Psoas muscle (tissue), 8 donors: ENCODE results near the gene TKTL1. TPM values are rescaled to one million over a fixed set of nuclear protein-coding genes. Genes with fewer than 3 reads are reported as not detected.
A peak's percentile ranks its signal among the peaks of the same experiment; 100 is the strongest.

Experiments
- ATAC-seq, 4 donors: fragments of 200-7000 bp; cut with Tn5 transposase; one replicate each; pipeline ENCODE4 v1.9.1; 2020; ENCODE audit warnings: moderate library complexity in 3 of 4, mild to moderate bottlenecking in 2 of 4
- DNase-seq, 2 donors: peaks; one replicate each; pipeline ENCODE4 v3.0.0-alpha.2; 2020
- H3K27ac ChIP-seq: fragments of 200-600 bp; one replicate; pipeline ENCODE4 v1.8.0; 2022
- H3K27me3 ChIP-seq, 3 donors: fragments of 200-600 bp in 1 of 3; one replicate each; pipeline versions ENCODE4 v1.6.1 to v1.8.0; 2013 to 2022; ENCODE audit warnings: low read length in 2 of 3, mild to moderate bottlenecking in 2 of 3, moderate library complexity in 1 of 3; ENCODE audit not compliant: insufficient read depth in 3 of 3
- H3K36me3 ChIP-seq, 2 donors: fragments of 200-600 bp in 1 of 2; one replicate each; pipeline versions ENCODE4 v1.6.1 to v1.8.0; 2013 to 2022; ENCODE audit warnings: low read depth in 1 of 2, mild to moderate bottlenecking in 1 of 2, moderate library complexity in 1 of 2; ENCODE audit not compliant: insufficient read depth in 1 of 2
- H3K4me1 ChIP-seq: fragments of 200-600 bp; one replicate; pipeline ENCODE4 v1.8.0; 2022
- H3K4me3 ChIP-seq: fragments of 200-600 bp; one replicate; pipeline ENCODE4 v1.8.0; 2022; ENCODE audit warnings: mild to moderate bottlenecking
- H3K9me3 ChIP-seq: fragments of 200-600 bp; one replicate; pipeline ENCODE4 v1.8.0; 2022
- CTCF ChIP-seq: fragments of 200-600 bp; IDR thresholded peaks from one replicate; pipeline ENCODE4 v1.8.0; 2022; ENCODE audit warnings: antibody characterized with exemption
- WGBS, 3 donors: extraction: QIAGEN DNeasy Blood & Tissue Kit; methylation state at CpG; one replicate each; pipeline versions ENCODE4 v1.1.6 to v1.1.7; 2013; 5-methylcytosine and 5-hydroxymethylcytosine counted together
- intact Hi-C, 2 donors: fragments of 100-400 bp; cut with DNase I; formaldehyde crosslinking; loops; one replicate each; pipeline versions ENCODE4 v1.11.0 to v1.14.2; 2022
- polyA plus RNA-seq, 3 donors: library from polyadenylated mRNA; stranded (reverse); fragments of 200-250 nt; gene quantifications; one replicate each; pipeline ENCODE4 v1.2.3, GENCODE V29; 2013
- total RNA-seq, 4 donors: library from RNA; stranded (reverse); fragmentation: NEBNext Ultra II Directional in 2 of 4; extraction: Animal tissue kit (Norgen Biotek cat#: 25700) in 2 of 4; gene quantifications; one replicate each; pipeline versions ENCODE4 v1.2.1 to v1.2.4, GENCODE V29; 2021 to 2023
- donor health status: healthy with polysubstance abuse.
- donor health status: DM: no; HTN: no; CAD: no; lungs with moderate emphysema.
- donor health status: Bipolar disorder and iron deficiency.
- donor health status: healthy.
- donor health status: DM: yes; HTN: yes; CAD: no.
- donor health status: DM: no; HTN: no; CAD: no.
- donor health status: DM: no; HTN: no; CAD: no.
- donor health status: DM: yes; HTN: yes; CAD: no.

TKTL1 gene
- total and polyA plus RNA-seq, 7 donors, result 0.19 to 0.52 (median 0.28) TPM; not detected in 1

DNA sequence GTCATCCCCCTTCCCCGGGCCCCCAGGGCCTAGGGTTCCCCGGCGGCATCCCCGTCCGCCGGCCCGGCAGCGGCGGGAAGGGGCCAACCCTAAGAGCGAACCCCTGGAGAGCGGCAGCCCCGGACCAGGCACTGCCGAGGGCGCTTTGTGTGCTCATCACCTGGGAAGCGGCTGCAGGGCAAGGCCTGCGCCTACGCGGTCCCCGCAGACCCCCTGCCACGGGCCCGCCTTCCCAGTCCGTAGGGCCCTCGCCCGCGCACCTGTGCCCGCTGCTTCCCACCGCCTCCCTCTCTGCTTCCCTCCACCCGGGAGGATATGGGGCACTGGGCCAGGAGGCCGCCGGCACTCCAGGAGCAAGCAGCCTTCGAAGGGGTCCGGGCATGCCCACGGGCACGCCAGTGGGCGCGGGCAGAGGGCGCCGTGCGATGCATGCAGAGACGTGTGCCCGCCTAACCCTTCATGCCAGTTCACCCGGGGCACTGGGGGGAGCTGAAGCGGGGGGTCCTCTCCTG, 76.2 kb downstream of the TKTL1 start:
- ATAC-seq (no peak), DNase-seq (no peak)
- Histone ChIP-seq H3K27me3 (no peaks in the 10 kb centered on the region), H3K36me3 (no peaks in the 10 kb centered on the region), H3K4me1 (peaks cover 5% of the 10 kb centered on the region), H3K4me3 (peak overlapping the region; percentile 69), H3K27ac (peak overlapping the region; percentile 41), H3K9me3 (no peaks in the 10 kb centered on the region)
- 16 to 44% (median 32%) methylated on average over 29 to 42 of the region's 43 CpGs for WGBS, 3 donors
- TF ChIP-seq CTCF, result no peak
- intact Hi-C loops, result no loop called here

DNA sequence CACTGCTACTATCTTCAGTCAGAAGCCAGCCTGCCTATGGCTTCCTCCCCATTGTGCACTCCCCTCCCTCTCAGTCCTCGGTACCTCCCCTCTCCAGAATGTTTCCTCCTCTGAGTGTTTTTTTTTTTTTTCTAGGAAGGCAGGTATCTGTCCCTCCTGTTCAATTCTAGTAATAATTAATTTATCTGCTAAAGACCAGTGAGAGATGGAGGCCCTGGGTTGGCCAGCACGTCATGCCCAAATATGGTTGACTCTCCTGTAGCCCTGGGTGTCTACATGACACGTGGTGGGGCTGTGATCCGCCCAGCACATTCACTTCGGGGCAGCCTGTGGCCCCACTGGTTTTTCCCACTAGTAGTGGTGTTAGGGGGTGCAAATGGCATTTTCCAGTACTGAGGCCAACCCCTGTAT, 77.0 kb downstream of the TKTL1 start:
- peaks cover 5% of the 10 kb centered on the region for H3K4me1 ChIP-seq
- intact Hi-C loops, result no loop called here
- no peaks in the 10 kb centered on the region for H3K36me3 ChIP-seq
- 46 to 61% (median 54%) methylated on average over 5 of the region's 5 CpGs for WGBS, 3 donors
- ATAC-seq (no peak), DNase-seq (no peak)
- H3K9me3 ChIP-seq, result no peaks in the 10 kb centered on the region
- H3K27ac ChIP-seq, result peak overlapping the region; percentile 23
- H3K4me3 ChIP-seq, result peak overlapping the region; percentile 69
- TF ChIP-seq CTCF, result no peak
- H3K27me3 ChIP-seq, result no peaks in the 10 kb centered on the region

DNA sequence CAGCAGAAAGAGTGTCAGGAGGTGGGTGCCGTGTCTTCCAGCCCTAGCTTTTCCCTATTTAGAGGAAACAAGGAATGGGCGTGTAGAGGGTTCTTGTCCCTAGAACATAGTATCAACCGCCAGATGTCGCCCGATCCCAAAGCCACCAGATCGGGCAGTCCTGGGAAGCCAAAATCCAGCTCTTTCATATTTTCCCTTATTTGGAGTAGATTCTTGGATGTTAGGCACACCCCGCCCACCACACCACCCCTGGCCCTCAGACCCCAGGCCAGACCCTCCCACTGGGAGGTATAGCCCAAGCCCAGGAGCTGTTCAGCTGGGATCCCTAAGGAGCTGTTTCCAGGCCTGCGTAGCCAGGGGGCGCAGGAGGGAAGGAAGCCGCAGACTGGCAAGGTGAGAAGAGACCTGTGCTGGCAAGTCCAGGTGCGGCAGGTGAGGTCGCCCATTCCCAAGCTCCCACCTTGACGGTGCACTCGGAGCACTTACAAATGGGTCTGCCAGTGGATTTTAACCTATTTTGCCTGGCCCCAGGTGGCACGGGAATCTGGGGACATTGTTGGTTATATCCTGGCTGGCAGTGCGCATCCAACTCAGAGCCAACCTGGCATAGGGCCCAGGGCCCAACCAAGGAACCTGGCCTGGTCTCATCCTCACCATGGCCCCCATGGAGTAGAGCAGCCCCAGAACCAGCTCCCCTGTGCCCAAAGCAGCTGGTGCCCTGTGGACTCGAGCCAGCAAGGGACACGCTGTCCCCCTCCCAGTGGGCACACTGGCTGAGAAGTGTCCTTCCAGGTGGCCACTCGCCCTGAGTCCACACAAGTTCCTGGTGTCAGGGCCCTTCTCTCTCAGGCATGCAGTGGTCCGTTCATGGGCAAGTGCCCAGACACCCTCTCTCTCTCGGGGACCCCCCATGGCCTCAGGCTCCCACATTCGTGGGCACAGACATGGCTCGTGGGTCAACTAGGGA, 78.0 kb downstream of the TKTL1 start:
- peak; percentile 52 for TF ChIP-seq CTCF
- DNase-seq, result peak in 1 of 2 donors; percentile 69
- Histone ChIP-seq H3K9me3 (no peaks in the 10 kb centered on the region), H3K4me1 (peaks cover 5% of the 10 kb centered on the region), H3K27ac (peak overlapping the region; percentile 72), H3K36me3 (no peaks in the 10 kb centered on the region), H3K27me3 (no peaks in the 10 kb centered on the region), H3K4me3 (peak overlapping the region; percentile 62)
- intact Hi-C loops, result loop anchor here in 1 of 2 donors (2.0 kb wide), 1 partner anchor 161 kb away; no protein-coding TSS in a partner anchor
- peak in 2 of 4 donors; percentile 24 to 36 for ATAC-seq
- WGBS, 3 donors, result 7 to 35% (median 12%) methylated on average over 16 to 23 of the region's 23 CpGs

- ATAC-seq (no peak), DNase-seq (peak; percentile 49 to 64)
- Histone ChIP-seq H3K4me3 (peak within 1 kb of the TSS; percentile 62), H3K27me3 (no peaks in the 10 kb centered on the region), H3K36me3 (no peaks in the 10 kb centered on the region), H3K4me1 (peaks cover 5% of the 10 kb centered on the region), H3K9me3 (no peaks in the 10 kb centered on the region), H3K27ac (peak within 1 kb of the TSS; percentile 72)
- 5 to 35% (median 12%) methylated on average over 33 to 91 of the region's 95 CpGs for WGBS, 3 donors
- intact Hi-C loops, result loop anchor here in 1 of 2 donors (2.0 kb wide), 1 partner anchor 160 kb away; no protein-coding TSS in a partner anchor
- TF ChIP-seq CTCF, result peak; percentile 23
These were observed 78.9 kb downstream of the TKTL1 start, which contains the start of gene FLNA for GRCh38 chrX:154374313-154375155. TSS of gene FLNA (minus strand) at chrX:154374634. CDS start at chrX:154371245, 3,389 bp downstream.
